SH-SY5Y (cell line): ENCODE results near the gene ZDHHC7.

Experiments
- GATA2 ChIP-seq: IDR thresholded peaks from 2 replicates; pipeline ENCODE4 v1.6.1; 2011; ENCODE audit warnings: mild to moderate bottlenecking, low read depth, low read length
- GATA3 ChIP-seq: IDR thresholded peaks from 2 replicates; pipeline ENCODE4 v1.6.1; 2011; ENCODE audit warnings: low read depth, mild to moderate bottlenecking, low read length, moderate library complexity

DNA sequence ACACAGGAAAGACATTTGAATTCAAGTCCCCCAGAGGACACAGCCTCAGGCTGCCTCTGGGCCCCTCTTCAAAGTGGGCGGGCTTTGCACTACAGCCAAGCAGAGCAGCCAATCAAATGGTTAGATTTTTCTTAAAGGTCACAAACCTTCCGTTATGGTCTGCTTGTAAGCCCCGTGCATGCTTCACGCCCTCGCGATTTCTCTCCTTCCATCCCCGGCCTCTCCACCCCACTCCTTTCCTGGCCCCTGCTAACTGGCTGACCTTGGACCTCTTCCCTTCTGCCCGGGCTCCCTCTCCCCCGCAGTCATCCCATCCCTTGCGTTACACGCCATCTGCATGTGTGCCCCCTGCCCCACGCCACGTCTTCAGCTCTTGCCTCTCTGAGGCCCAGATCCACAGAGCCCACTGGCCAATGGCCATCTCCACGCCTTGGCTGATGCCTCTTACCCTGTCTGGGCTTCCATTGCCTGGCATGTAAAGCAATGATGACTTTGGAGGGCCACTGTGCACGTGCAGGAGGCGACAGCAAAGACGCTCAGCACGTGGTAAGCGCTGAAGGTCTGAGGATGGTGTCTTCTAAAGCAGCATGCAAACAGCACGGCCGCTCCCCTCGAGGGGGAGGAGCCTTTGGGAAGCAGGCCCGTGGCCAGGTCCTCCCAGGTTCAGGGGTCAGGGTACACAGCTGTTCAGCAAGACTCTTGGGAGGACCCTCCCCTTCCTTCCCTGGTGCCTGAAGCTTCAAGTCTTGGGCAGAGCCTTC is 86.8 kb downstream of the ZDHHC7 start:
- TF ChIP-seq GATA2 (no peak), GATA3 (no peak)
